Naive thymus-derived CD4-positive, alpha-beta T cell (primary cell): ENCODE data around the gene SPG21. TPM values are rescaled to one million over a fixed set of nuclear protein-coding genes. Genes with fewer than 3 reads are reported as not detected.

ENCODE experiments used
- ATAC-seq: fragments of 150-1000 bp; cut with Tn5 transposase; 2 replicates; pipeline ENCODE4 v1.10.0; 2021; ENCODE audit warnings: mild to moderate bottlenecking, moderate library complexity
- CTCF ChIA-PET: fragments of 350-600 bp; sonication (Branson Sonifier 250); formaldehyde crosslinking; loops from one replicate; lab custom pipeline; 2021; ENCODE audit warnings: antibody characterized with exemption; lab: Charles Lee
- POLR2A ChIA-PET: fragments of 350-600 bp; sonication (Branson Sonifier 250); formaldehyde crosslinking; loops from one replicate; lab custom pipeline; 2021; ENCODE audit warnings: antibody characterized with exemption, inconsistent platforms; lab: Charles Lee
- DNase-seq, 9 donors: peaks; one replicate each; pipeline versions ENCODE4 v3.0.0 to v3.0.0-alpha.2; 2020 to 2022; ENCODE audit warnings: mixed read lengths in 1 of 9
- H3K27ac ChIP-seq: one replicate; pipeline ENCODE4 v1.7.0; 2013; ENCODE audit warnings: mild to moderate bottlenecking, low read depth, low read length, moderate library complexity
- H3K27me3 ChIP-seq, 2 donors: one replicate each; pipeline ENCODE4 v1.7.0; 2013; ENCODE audit warnings: low read length in 2 of 2, mild to moderate bottlenecking in 2 of 2, moderate library complexity in 2 of 2; ENCODE audit not compliant: control insufficient read depth in 2 of 2, insufficient read depth in 2 of 2
- H3K36me3 ChIP-seq, 3 experiments: 1 replicate in 2 of 3; 2 replicates in 1 of 3; pipeline ENCODE4 v1.7.0; 2013; ENCODE audit warnings: low read length in 3 of 3, mild to moderate bottlenecking in 3 of 3, moderate library complexity in 1 of 3; ENCODE audit not compliant: insufficient read depth in 3 of 3, control insufficient read depth in 2 of 3
- H3K4me1 ChIP-seq, 2 donors: one replicate each; pipeline ENCODE4 v1.7.0; 2013; ENCODE audit warnings: low read length in 2 of 2, mild to moderate bottlenecking in 2 of 2, moderate library complexity in 1 of 2; ENCODE audit not compliant: control insufficient read depth in 2 of 2, insufficient read depth in 2 of 2
- H3K4me3 ChIP-seq: 2 replicates; pipeline ENCODE4 v1.7.0; 2013; ENCODE audit warnings: mild to moderate bottlenecking, low read length
- H3K9me3 ChIP-seq, 3 experiments: 1 replicate in 2 of 3; 2 replicates in 1 of 3; pipeline ENCODE4 v1.7.0; 2013; ENCODE audit warnings: low read length in 3 of 3; ENCODE audit not compliant: control insufficient read depth in 2 of 3
- H3K27ac Mint-ChIP-seq, 9 donors: one replicate each; pipeline ENCODE4 v1.8.0; 2020 to 2022; ENCODE audit warnings: mixed read lengths in 9 of 9, mild to moderate bottlenecking in 8 of 9, moderate library complexity in 5 of 9, inconsistent platforms in 2 of 9
- H3K27me3 Mint-ChIP-seq, 5 donors: one replicate each; pipeline ENCODE4 v1.8.0; 2021 to 2022; ENCODE audit warnings: mixed read lengths in 5 of 5, mild to moderate bottlenecking in 1 of 5
- H3K36me3 Mint-ChIP-seq, 5 donors: one replicate each; pipeline ENCODE4 v1.8.0; 2020 to 2022; ENCODE audit warnings: mixed read lengths in 5 of 5, mild to moderate bottlenecking in 3 of 5, inconsistent platforms in 1 of 5
- H3K4me1 Mint-ChIP-seq, 7 donors: one replicate each; pipeline ENCODE4 v1.8.0; 2020 to 2022; ENCODE audit warnings: mixed read lengths in 7 of 7, mild to moderate bottlenecking in 3 of 7, inconsistent platforms in 1 of 7
- H3K4me3 Mint-ChIP-seq, 10 donors: one replicate each; pipeline ENCODE4 v1.8.0; 2020 to 2022; ENCODE audit warnings: mild to moderate bottlenecking in 10 of 10, mixed read lengths in 10 of 10, moderate library complexity in 6 of 10, inconsistent platforms in 2 of 10
- H3K9me3 Mint-ChIP-seq, 11 donors: one replicate each; pipeline ENCODE4 v1.8.0; 2020 to 2022; ENCODE audit warnings: mixed read lengths in 11 of 11, mild to moderate bottlenecking in 4 of 11, inconsistent platforms in 1 of 11, moderate library complexity in 1 of 11
- intact Hi-C, 2 donors: fragments of 100-400 bp; cut with micrococcal nuclease; formaldehyde crosslinking; loops; one replicate each; pipeline ENCODE4 v1.15.1; 2023
- polyA plus RNA-seq, 2 donors: library from polyadenylated mRNA; unstranded; fragments of 300-500 nt; fragmentation: Illumina TruSeq; gene quantifications; one replicate each; pipeline ENCODE4 v1.2.3, GENCODE V29; 2021
- total RNA-seq, 6 experiments: library from RNA in 5 of 6; stranded (reverse) in 5 of 6; gene quantifications; 1 replicate in 5 of 6; 2 replicates in 1 of 6; pipeline ENCODE4 v1.2.3 and lab custom pipeline; 2021 to 2026

Gene SPG21
- total and polyA plus RNA-seq, 7 experiments from 2014 or later = 42.5 to 140 (median 63.6) TPM

GRCh38 chr15:64970698-64971097 lies 19.0 kb downstream of the SPG21 start:
- POLR2A ChIA-PET = no interaction called here
- Mint-ChIP-seq H3K4me3 (no peak overlapping the region), H3K27ac (no peak overlapping the region), H3K9me3 (no peaks in the 10 kb centered on the region), H3K4me1 (peaks cover 0 to 4% (median 0%) of the 10 kb centered on the region in 7 donors), H3K36me3 (peaks cover 3 to 38% (median 21%) of the 10 kb centered on the region in 5 donors), H3K27me3 (no peaks in the 10 kb centered on the region)
- intact Hi-C loops = loop anchor here in 1 of 2 donors (2.0 kb wide), 1 partner anchor 112 kb away; no protein-coding TSS in a partner anchor
- no peak for DNase-seq
- no peak for ATAC-seq
- H3K4me3 ChIP-seq = no peak overlapping the region
- no peaks in the 10 kb centered on the region for H3K9me3 ChIP-seq
- no peaks in the 10 kb centered on the region for H3K4me1 ChIP-seq
- no peak overlapping the region for H3K27ac ChIP-seq
- no peaks in the 10 kb centered on the region for H3K27me3 ChIP-seq
- CTCF ChIA-PET = no interaction called here
- peaks cover 6 to 72% (median 21%) of the 10 kb centered on the region in 3 experiments for H3K36me3 ChIP-seq

GRCh38 chr15:64969401-64969800 lies 20.3 kb downstream of the SPG21 start:
- H3K27me3 ChIP-seq = no peaks in the 10 kb centered on the region
- ATAC-seq = no peak
- peaks cover 13 to 72% (median 17%) of the 10 kb centered on the region in 3 experiments for H3K36me3 ChIP-seq
- H3K27ac Mint-ChIP-seq = no peak overlapping the region
- no peaks in the 10 kb centered on the region for H3K4me1 ChIP-seq
- POLR2A ChIA-PET = no interaction called here
- H3K9me3 Mint-ChIP-seq = no peaks in the 10 kb centered on the region
- CTCF ChIA-PET = no interaction called here
- no peaks in the 10 kb centered on the region for H3K27me3 Mint-ChIP-seq
- H3K9me3 ChIP-seq = no peaks in the 10 kb centered on the region
- no peak overlapping the region for H3K27ac ChIP-seq
- intact Hi-C loops = no loop called here
- DNase-seq = no peak
- H3K4me1 Mint-ChIP-seq = no peaks in the 10 kb centered on the region
- H3K4me3 ChIP-seq = no peak overlapping the region
- H3K4me3 Mint-ChIP-seq = no peak overlapping the region
- H3K36me3 Mint-ChIP-seq = peaks cover 3 to 44% (median 24%) of the 10 kb centered on the region in 5 donors

GRCh38 chr15:64961013-64961412 lies 28.7 kb downstream of the SPG21 start:
- CTCF ChIA-PET = no interaction called here
- no peak overlapping the region for H3K27ac ChIP-seq
- H3K27ac Mint-ChIP-seq = no peak overlapping the region
- no peaks in the 10 kb centered on the region for H3K27me3 ChIP-seq
- no peaks in the 10 kb centered on the region for H3K9me3 Mint-ChIP-seq
- POLR2A ChIA-PET = no interaction called here
- peaks cover 0 to 1% (median 0%) of the 10 kb centered on the region in 7 donors for H3K4me1 Mint-ChIP-seq
- H3K36me3 Mint-ChIP-seq = peaks cover 11 to 68% (median 33%) of the 10 kb centered on the region in 5 donors
- H3K4me3 Mint-ChIP-seq = no peak overlapping the region
- no peak for DNase-seq
- no peak for ATAC-seq
- peaks cover 10 to 82% (median 11%) of the 10 kb centered on the region in 3 experiments for H3K36me3 ChIP-seq
- intact Hi-C loops = no loop called here
- no peaks in the 10 kb centered on the region for H3K9me3 ChIP-seq
- no peaks in the 10 kb centered on the region for H3K4me1 ChIP-seq
- H3K4me3 ChIP-seq = no peak overlapping the region
- H3K27me3 Mint-ChIP-seq = no peaks in the 10 kb centered on the region

DNA sequence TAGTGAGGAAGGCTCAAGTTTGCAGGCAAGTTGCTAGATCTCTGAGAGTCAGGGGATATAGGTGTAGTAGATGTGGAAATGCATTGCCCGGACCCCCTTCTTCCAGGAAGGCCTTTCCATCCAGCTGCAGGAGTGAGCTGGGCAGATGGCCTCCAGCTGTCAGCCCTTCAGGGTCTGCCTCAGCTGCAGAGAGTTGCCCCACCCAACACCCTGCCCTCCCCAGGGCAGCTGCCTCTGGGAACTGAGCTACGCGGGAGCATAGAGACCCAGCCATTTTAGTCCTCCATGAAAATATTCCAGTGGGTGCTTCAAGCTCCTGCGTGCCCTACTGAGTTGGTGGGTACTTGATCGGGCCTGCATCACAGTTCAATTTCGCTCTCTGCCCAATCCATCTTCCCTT lies 29.6 kb downstream of the SPG21 start:
- ATAC-seq = no peak
- no peaks in the 10 kb centered on the region for H3K4me1 ChIP-seq
- intact Hi-C loops = no loop called here
- Mint-ChIP-seq H3K27me3 (no peaks in the 10 kb centered on the region), H3K36me3 (peaks cover 11 to 69% (median 33%) of the 10 kb centered on the region in 5 donors), H3K4me1 (peaks cover 0 to 1% (median 0%) of the 10 kb centered on the region in 7 donors), H3K9me3 (no peaks in the 10 kb centered on the region), H3K4me3 (no peak overlapping the region), H3K27ac (peak overlapping the region in 1 of 9 donors; percentile 17)
- CTCF ChIA-PET = no interaction called here
- POLR2A ChIA-PET = no interaction called here
- no peak overlapping the region for H3K4me3 ChIP-seq
- no peak overlapping the region for H3K27ac ChIP-seq
- H3K27me3 ChIP-seq = no peaks in the 10 kb centered on the region
- no peak for DNase-seq
- no peaks in the 10 kb centered on the region for H3K9me3 ChIP-seq
- peaks cover 7 to 85% (median 11%) of the 10 kb centered on the region in 3 experiments for H3K36me3 ChIP-seq

GRCh38 chr15:64959128-64959527 lies 30.6 kb downstream of the SPG21 start:
- Mint-ChIP-seq H3K27me3 (no peaks in the 10 kb centered on the region), H3K36me3 (peaks cover 11 to 59% (median 30%) of the 10 kb centered on the region in 5 donors), H3K9me3 (peaks cover 0 to 3% (median 0%) of the 10 kb centered on the region in 11 donors), H3K4me3 (no peak overlapping the region), H3K27ac (peak overlapping the region in 2 of 9 donors; percentile 37 to 53), H3K4me1 (peaks cover 0 to 11% (median 9%) of the 10 kb centered on the region in 7 donors)
- no peak overlapping the region for H3K4me3 ChIP-seq
- H3K27ac ChIP-seq = no peak overlapping the region
- ChIA-PET POLR2A (no interaction called here), CTCF (no interaction called here)
- no peaks in the 10 kb centered on the region for H3K9me3 ChIP-seq
- ATAC-seq (no peak), DNase-seq (no peak)
- peaks cover 3 to 76% (median 11%) of the 10 kb centered on the region in 3 experiments for H3K36me3 ChIP-seq
- intact Hi-C loops = no loop called here
- no peaks in the 10 kb centered on the region for H3K27me3 ChIP-seq
- no peaks in the 10 kb centered on the region for H3K4me1 ChIP-seq

- Histone ChIP-seq H3K4me3 (no peak overlapping the region), H3K36me3 (peaks cover 0 to 32% (median 3%) of the 10 kb centered on the region in 3 experiments), H3K9me3 (no peaks in the 10 kb centered on the region), H3K27ac (no peak overlapping the region), H3K27me3 (no peaks in the 10 kb centered on the region), H3K4me1 (no peaks in the 10 kb centered on the region)
- DNase-seq (no peak), ATAC-seq (no peak)
- Mint-ChIP-seq H3K9me3 (peaks cover 0 to 6% (median 0%) of the 10 kb centered on the region in 11 donors), H3K27me3 (no peaks in the 10 kb centered on the region), H3K4me3 (no peak overlapping the region), H3K4me1 (peaks cover 0 to 42% (median 38%) of the 10 kb centered on the region in 7 donors), H3K36me3 (peaks cover 4 to 25% (median 11%) of the 10 kb centered on the region in 5 donors), H3K27ac (peak overlapping the region in 8 of 9 donors; percentile 59 to 92 (median 78))
- intact Hi-C loops = no loop called here
- POLR2A ChIA-PET = no interaction called here
- CTCF ChIA-PET = no interaction called here
Observed at GRCh38 chr15:64954395-64954794, 35.3 kb downstream of the SPG21 start.
